Neuronal stem cell (in vitro differentiated cells): ENCODE measurements around the gene RPUSD3.

Experiments used
- DNase-seq: peaks from one replicate; pipeline ENCODE4 v3.0.0-alpha.2; 2013; ENCODE audit warnings: low spot score
- H2AFZ ChIP-seq: one replicate; pipeline ENCODE4 v1.6.1; 2013; ENCODE audit warnings: mild to moderate bottlenecking, low read length, inconsistent platforms
- H2AK5ac ChIP-seq: 2 replicates; pipeline ENCODE4 v1.6.1; 2013; ENCODE audit warnings: low read depth, mild to moderate bottlenecking, inconsistent platforms, low read length, moderate library complexity, mixed read lengths
- H2BK120ac ChIP-seq: 2 replicates; pipeline ENCODE4 v1.6.1; 2013; ENCODE audit warnings: low read depth, mild to moderate bottlenecking, inconsistent platforms, low read length, moderate library complexity, mixed read lengths
- H2BK12ac ChIP-seq: one replicate; pipeline ENCODE4 v1.6.1; 2013; ENCODE audit warnings: low read length, inconsistent platforms
- H2BK15ac ChIP-seq: 2 replicates; pipeline ENCODE4 v1.6.1; 2013; ENCODE audit warnings: mild to moderate bottlenecking, low read length, inconsistent platforms, mixed read lengths
- H2BK5ac ChIP-seq: one replicate; pipeline ENCODE4 v1.6.1; 2013; ENCODE audit warnings: inconsistent platforms, mild to moderate bottlenecking, low read length, moderate library complexity
- H3K14ac ChIP-seq: one replicate; pipeline ENCODE4 v1.6.1; 2013; ENCODE audit warnings: low read length, inconsistent platforms
- H3K18ac ChIP-seq: 2 replicates; pipeline ENCODE4 v1.6.1; 2013; ENCODE audit warnings: low read length, inconsistent platforms
- H3K23ac ChIP-seq: 2 replicates; pipeline ENCODE4 v1.6.1; 2013; ENCODE audit warnings: low read depth, mild to moderate bottlenecking, mixed read lengths, low read length, inconsistent platforms; ENCODE audit not compliant: poor library complexity
- H3K27ac ChIP-seq: replicated peaks from 3 replicates; pipeline ENCODE4 v1.5.1; 2013; ENCODE audit warnings: low read length, inconsistent platforms
- H3K27me3 ChIP-seq, 3 experiments: 2 replicates each; pipeline ENCODE4 v1.6.1; 2013; ENCODE audit warnings: low read length in 3 of 3, mild to moderate bottlenecking in 2 of 3, inconsistent platforms in 1 of 3, low read depth in 1 of 3, mixed read lengths in 1 of 3, moderate library complexity in 1 of 3; ENCODE audit not compliant: control insufficient read depth in 3 of 3, insufficient read depth in 3 of 3
- H3K36me3 ChIP-seq, 2 donors: replicated peaks in 1 of 2; 2 replicates each; pipeline ENCODE4 v1.6.1; 2013; ENCODE audit warnings: low read length in 2 of 2; ENCODE audit not compliant: control insufficient read depth in 2 of 2, insufficient read depth in 2 of 2
- H3K4ac ChIP-seq: 2 replicates; pipeline ENCODE4 v1.6.1; 2013; ENCODE audit warnings: inconsistent platforms, mild to moderate bottlenecking, low read length, moderate library complexity
- H3K4me1 ChIP-seq, 2 donors: 1 replicate in 1 of 2; 2 replicates in 1 of 2; pipeline ENCODE4 v1.6.1; 2013; ENCODE audit warnings: low read length in 2 of 2, low read depth in 1 of 2; ENCODE audit not compliant: control insufficient read depth in 2 of 2, insufficient read depth in 1 of 2
- H3K4me2 ChIP-seq: one replicate; pipeline ENCODE4 v1.6.1; 2013; ENCODE audit warnings: mild to moderate bottlenecking, low read length, inconsistent platforms; ENCODE audit not compliant: insufficient read depth, poor library complexity, severe bottlenecking
- H3K4me3 ChIP-seq, 2 donors: 2 replicates each; pipeline ENCODE4 v1.5.1; 2013; ENCODE audit warnings: low read length in 2 of 2, mild to moderate bottlenecking in 2 of 2, inconsistent platforms in 1 of 2, moderate library complexity in 1 of 2
- H3K79me1 ChIP-seq: one replicate; pipeline ENCODE4 v1.6.1; 2013; ENCODE audit warnings: low read depth, mild to moderate bottlenecking, inconsistent platforms, low read length, moderate library complexity
- H3K9ac ChIP-seq: one replicate; pipeline ENCODE4 v1.6.1; 2013; ENCODE audit warnings: mild to moderate bottlenecking, low read depth, low read length, inconsistent platforms; ENCODE audit not compliant: poor library complexity
- H3K9me3 ChIP-seq, 2 donors: replicated peaks in 1 of 2; 2 replicates each; pipeline versions ENCODE3 to v1.6.1; 2013; ENCODE audit warnings: low read length in 2 of 2, mild to moderate bottlenecking in 2 of 2, inconsistent platforms in 1 of 2, low read depth in 1 of 2, mixed read lengths in 1 of 2, moderate library complexity in 1 of 2; ENCODE audit not compliant: control insufficient read depth in 2 of 2, insufficient read depth in 1 of 2
- H4K8ac ChIP-seq: one replicate; pipeline ENCODE4 v1.6.1; 2013; ENCODE audit warnings: low read depth, mild to moderate bottlenecking, inconsistent platforms, low read length, moderate library complexity
- H4K91ac ChIP-seq: one replicate; pipeline ENCODE4 v1.6.1; 2013; ENCODE audit warnings: low read length, low read depth, mild to moderate bottlenecking, inconsistent platforms; ENCODE audit not compliant: poor library complexity
- WGBS, 2 donors: extraction: QIAGEN DNeasy Blood & Tissue Kit; methylation state at CpG; one replicate each; pipeline ENCODE4 v1.1.7; 2013; ENCODE audit warnings: missing lambda C conversion rate in 2 of 2, mixed read lengths in 1 of 2; ENCODE audit not compliant: insufficient read length in 2 of 2, insufficient replicate concordance in 1 of 2; ENCODE audit errors: extremely low coverage in 2 of 2; 5-methylcytosine and 5-hydroxymethylcytosine counted together

RPUSD3 gene

GRCh38 chr3:9818666-9819335, 25.0 kb downstream of the RPUSD3 start:
- no peak overlapping the region for H3K14ac ChIP-seq
- no peak overlapping the region for H2BK12ac ChIP-seq
- no peak overlapping the region for H2BK5ac ChIP-seq
- DNase-seq: no peak
- H3K4me3 ChIP-seq: no peak overlapping the region
- H3K4me2 ChIP-seq: no peak overlapping the region
- no CpG with 5 or more reads among the region's 7 CpGs for WGBS, 2 donors
- H2AFZ ChIP-seq: no peak overlapping the region
- no peaks in the 10 kb centered on the region for H3K79me1 ChIP-seq
- H3K18ac ChIP-seq: no peak overlapping the region
- H4K8ac ChIP-seq: no peak overlapping the region
- no peak overlapping the region for H2BK15ac ChIP-seq
- H3K27ac ChIP-seq: no peak overlapping the region
- no peaks in the 10 kb centered on the region for H3K9me3 ChIP-seq
- no peaks in the 10 kb centered on the region for H3K27me3 ChIP-seq
- no peak overlapping the region for H3K9ac ChIP-seq
- H2AK5ac ChIP-seq: no peak overlapping the region
- no peak overlapping the region for H4K91ac ChIP-seq
- H3K36me3 ChIP-seq: peaks cover 6 to 38% of the 10 kb centered on the region in 2 donors
- H3K4ac ChIP-seq: no peak overlapping the region
- H3K23ac ChIP-seq: no peak overlapping the region
- no peak overlapping the region for H2BK120ac ChIP-seq
- H3K4me1 ChIP-seq: no peaks in the 10 kb centered on the region

- no peak overlapping the region for H2BK15ac ChIP-seq
- no peak overlapping the region for H2BK12ac ChIP-seq
- H3K9ac ChIP-seq: no peak overlapping the region
- H3K4me3 ChIP-seq: no peak overlapping the region
- no peak overlapping the region for H4K91ac ChIP-seq
- no peak overlapping the region for H3K4ac ChIP-seq
- H4K8ac ChIP-seq: no peak overlapping the region
- peaks cover 9 to 47% of the 10 kb centered on the region in 2 donors for H3K36me3 ChIP-seq
- H3K23ac ChIP-seq: no peak overlapping the region
- no peak overlapping the region for H2BK120ac ChIP-seq
- H2AK5ac ChIP-seq: no peak overlapping the region
- no peak overlapping the region for H3K4me2 ChIP-seq
- H3K9me3 ChIP-seq: no peaks in the 10 kb centered on the region
- no peak overlapping the region for H3K14ac ChIP-seq
- no peak overlapping the region for H3K18ac ChIP-seq
- H3K27me3 ChIP-seq: no peaks in the 10 kb centered on the region
- no peak overlapping the region for H2BK5ac ChIP-seq
- WGBS, 2 donors: no CpG with 5 or more reads among the region's 6 CpGs
- H2AFZ ChIP-seq: no peak overlapping the region
- DNase-seq: no peak
- H3K27ac ChIP-seq: no peak overlapping the region
- H3K4me1 ChIP-seq: no peaks in the 10 kb centered on the region
- H3K79me1 ChIP-seq: no peaks in the 10 kb centered on the region
Observed at GRCh38 chr3:9817436-9817835, 26.4 kb downstream of the RPUSD3 start.

- Histone ChIP-seq H3K9me3 (no peaks in the 10 kb centered on the region), H2BK12ac (no peak overlapping the region), H2BK5ac (peak overlapping the region; percentile 7), H2BK120ac (no peak overlapping the region), H3K9ac (no peak overlapping the region), H2AFZ (no peak overlapping the region), H3K14ac (no peak overlapping the region), H4K8ac (no peak overlapping the region), H3K4ac (no peak overlapping the region), H3K27ac (no peak overlapping the region), H2BK15ac (no peak overlapping the region), H4K91ac (no peak overlapping the region), H3K36me3 (peaks cover 7 to 54% of the 10 kb centered on the region in 2 donors), H3K4me3 (no peak overlapping the region), H3K4me2 (no peak overlapping the region), H3K79me1 (no peaks in the 10 kb centered on the region), H2AK5ac (no peak overlapping the region), H3K27me3 (no peaks in the 10 kb centered on the region), H3K4me1 (no peaks in the 10 kb centered on the region), H3K23ac (no peak overlapping the region), H3K18ac (no peak overlapping the region)
- DNase-seq: no peak
- no CpG with 5 or more reads among the region's 9 CpGs for WGBS, 2 donors
Observed at GRCh38 chr3:9815986-9816385, 27.8 kb downstream of the RPUSD3 start.

- H3K27ac ChIP-seq: no peak overlapping the region
- H3K23ac ChIP-seq: no peak overlapping the region
- no peak overlapping the region for H4K8ac ChIP-seq
- no peak overlapping the region for H2BK12ac ChIP-seq
- no CpG with 5 or more reads among the region's 9 CpGs for WGBS, 2 donors
- no peak overlapping the region for H3K4me2 ChIP-seq
- no peak overlapping the region for H2BK120ac ChIP-seq
- no peak overlapping the region for H2BK15ac ChIP-seq
- no peak overlapping the region for H3K4me3 ChIP-seq
- DNase-seq: no peak
- H2AK5ac ChIP-seq: no peak overlapping the region
- H3K9ac ChIP-seq: no peak overlapping the region
- H3K36me3 ChIP-seq: peaks cover 5 to 68% of the 10 kb centered on the region in 2 donors
- H2BK5ac ChIP-seq: no peak overlapping the region
- H3K79me1 ChIP-seq: no peaks in the 10 kb centered on the region
- H4K91ac ChIP-seq: no peak overlapping the region
- H3K27me3 ChIP-seq: no peaks in the 10 kb centered on the region
- H3K4me1 ChIP-seq: peaks cover 0 to 10% of the 10 kb centered on the region in 2 donors
- no peak overlapping the region for H3K18ac ChIP-seq
- no peak overlapping the region for H3K4ac ChIP-seq
- no peak overlapping the region for H2AFZ ChIP-seq
- no peaks in the 10 kb centered on the region for H3K9me3 ChIP-seq
- no peak overlapping the region for H3K14ac ChIP-seq
Observed at GRCh38 chr3:9812870-9813483, 30.8 kb downstream of the RPUSD3 start.
